Hippocampal formation (tissue), 2 donors: ENCODE measurements around the gene MEAK7.

Experiments
- DNase-seq, 2 donors: peaks; one replicate each; lab custom pipeline; 2025; lab: John Stamatoyannopoulos, UW

Gene MEAK7

DNA sequence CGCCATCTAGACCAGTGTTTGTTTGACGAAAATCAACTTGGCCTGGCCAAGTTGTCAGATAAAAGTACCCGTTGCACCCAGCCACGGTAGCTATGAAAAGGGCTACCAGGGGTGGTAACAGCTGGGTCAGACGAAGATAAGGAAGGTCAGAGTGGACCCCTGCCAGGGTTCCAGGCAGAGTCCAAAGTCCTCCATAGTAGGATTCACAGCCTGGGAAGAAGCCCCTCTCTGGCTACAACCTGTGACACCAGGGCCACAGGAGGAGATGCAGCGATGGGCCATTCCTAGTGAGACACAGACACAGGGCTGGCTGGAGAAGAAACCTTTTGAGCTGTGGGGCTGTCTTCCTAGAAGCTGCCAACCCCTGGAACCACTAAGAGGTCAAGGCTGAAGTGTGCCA, 39.3 kb downstream of the MEAK7 start:
- no peak for DNase-seq

DNA sequence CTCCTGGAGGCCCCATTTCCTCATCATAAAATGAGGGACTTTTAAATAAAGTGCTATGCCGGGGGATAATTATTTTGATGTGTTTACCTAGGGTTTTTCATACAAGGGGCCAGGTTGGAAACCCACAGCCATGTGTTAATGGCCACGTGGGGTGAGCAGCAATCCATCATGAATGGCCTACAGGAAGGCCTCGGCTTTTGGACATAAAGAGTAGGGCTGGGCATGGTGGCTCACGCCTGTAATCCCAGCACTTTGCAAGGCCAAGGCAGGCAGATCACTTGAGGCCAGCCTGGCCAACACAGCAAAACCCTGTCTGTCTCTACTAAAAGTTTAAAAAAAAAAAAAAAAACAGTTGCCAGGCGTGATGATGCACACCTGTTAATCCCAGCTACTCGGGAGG, 40.3 kb downstream of the MEAK7 start:
- no peak for DNase-seq

DNA sequence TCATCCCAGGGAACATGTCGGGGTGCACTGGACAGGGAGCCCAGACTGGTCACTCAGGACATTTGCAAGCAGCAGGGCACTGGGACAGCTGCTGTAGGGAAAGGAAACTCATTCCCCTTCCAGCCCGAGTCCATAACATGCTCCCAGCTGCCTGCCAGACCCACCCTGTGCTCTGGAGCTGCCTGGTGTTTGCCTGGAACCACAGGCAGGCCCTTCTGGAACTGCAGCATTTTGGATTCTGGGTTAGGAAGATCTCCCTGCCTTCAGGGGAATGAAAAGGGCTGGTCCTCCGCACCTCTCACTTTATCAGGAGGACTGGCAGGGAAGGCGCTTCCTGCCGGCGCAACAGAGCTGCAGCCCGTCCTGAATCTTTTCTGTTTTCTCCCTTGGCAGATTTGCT, 41.2 kb downstream of the MEAK7 start:
- no peak for DNase-seq

DNA sequence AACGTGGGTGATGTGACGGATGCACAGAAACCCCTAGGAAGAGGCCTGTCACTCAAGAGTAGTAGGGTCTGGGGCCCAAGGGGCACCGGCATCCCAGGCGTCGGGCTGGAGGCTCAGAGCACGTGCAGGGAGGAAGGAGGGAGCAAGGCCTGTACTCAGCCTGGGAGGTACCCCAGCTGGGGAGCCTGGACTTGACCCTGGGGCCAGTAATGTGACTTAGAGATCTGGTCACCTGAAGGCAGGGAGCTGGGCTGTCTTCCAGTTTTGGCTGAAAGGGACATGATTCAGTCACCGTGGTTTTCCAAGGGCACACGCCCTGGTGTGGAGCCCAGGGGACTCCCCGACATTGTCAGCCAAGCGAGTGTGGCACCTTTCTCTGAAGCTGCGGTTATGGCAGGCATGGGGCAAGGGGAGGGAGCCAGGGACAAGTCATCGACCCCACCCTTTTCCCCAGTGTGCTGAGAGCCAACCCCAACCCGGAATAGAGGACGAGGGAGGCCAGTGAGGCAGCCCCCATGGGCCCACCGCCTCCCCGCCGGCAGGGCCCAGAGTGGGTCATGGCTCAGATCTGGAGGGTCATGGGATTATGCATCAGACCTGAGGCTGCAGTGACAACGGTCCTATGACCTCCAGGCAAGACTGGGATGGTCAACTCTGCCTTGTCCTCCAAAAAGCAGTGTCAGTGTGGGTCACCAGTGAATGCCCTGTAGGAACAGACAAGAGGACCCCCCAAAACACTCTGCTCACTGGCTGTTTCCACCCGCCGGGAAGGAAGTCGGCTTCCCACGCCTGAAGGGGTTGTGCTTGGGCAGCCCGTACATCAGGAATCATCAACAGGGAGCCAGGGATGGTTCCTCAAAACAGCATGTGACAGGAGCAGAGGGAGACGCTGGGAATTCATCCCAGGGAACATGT, 41.9 kb downstream of the MEAK7 start:
- no peak for DNase-seq

DNA sequence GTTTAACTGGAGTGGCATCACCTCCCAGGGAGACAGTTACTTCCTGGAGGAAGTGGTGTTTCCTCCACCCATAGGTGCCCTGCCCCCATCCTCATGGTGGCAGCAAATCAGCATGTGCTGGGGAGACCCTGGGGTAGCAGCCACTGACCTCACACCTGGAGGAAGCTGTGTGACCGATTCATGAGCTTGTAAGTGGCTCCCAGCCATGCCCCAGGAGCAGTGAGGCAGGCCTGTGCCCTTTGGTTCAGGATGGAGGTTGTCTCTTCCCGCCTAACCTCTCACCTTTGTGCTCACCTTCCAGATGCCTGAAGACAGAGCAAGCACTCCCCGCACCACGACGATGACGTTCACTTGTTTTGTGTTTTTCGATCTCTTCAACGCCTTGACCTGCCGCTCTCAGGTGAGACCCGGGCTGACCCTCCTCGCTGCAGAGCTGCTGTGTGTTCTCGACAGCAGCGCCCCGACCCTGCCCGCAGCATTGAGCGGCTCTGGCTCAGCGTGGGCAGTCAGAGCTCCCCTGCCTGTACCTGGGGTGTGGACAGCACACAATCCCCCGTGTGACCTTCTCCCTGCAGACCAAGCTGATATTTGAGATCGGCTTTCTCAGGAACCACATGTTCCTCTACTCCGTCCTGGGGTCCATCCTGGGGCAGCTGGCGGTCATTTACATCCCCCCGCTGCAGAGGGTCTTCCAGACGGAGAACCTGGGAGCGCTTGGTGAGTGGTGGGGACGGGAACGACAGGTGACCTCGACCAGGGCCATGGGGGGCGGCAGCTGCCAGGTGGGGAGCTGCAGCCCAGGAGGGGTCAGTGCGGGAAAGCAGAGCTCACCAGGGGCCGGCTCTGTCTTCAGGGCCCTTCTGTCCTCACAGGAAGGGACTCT, 42.8 kb downstream of the MEAK7 start:
- no peak for DNase-seq

DNA sequence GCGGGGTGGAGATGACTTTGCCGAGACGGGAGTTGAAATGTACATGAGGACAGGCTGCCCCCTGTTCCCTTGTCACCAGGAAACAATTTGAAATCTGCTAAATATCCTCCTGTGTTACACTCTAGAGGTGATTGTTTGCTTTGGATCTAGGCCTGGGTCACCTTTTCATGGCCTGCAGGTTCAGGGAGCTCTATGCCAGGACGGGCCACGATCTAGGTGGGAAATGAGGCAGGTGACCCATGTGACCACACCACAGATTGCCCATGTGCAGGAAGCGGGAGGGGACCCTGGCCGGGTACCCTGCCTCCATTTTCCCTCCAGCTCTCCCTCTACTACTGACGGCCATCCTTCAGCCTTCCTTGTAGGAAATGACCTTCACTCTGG, 43.4 kb downstream of the MEAK7 start:
- DNase-seq, result no peak

DNA sequence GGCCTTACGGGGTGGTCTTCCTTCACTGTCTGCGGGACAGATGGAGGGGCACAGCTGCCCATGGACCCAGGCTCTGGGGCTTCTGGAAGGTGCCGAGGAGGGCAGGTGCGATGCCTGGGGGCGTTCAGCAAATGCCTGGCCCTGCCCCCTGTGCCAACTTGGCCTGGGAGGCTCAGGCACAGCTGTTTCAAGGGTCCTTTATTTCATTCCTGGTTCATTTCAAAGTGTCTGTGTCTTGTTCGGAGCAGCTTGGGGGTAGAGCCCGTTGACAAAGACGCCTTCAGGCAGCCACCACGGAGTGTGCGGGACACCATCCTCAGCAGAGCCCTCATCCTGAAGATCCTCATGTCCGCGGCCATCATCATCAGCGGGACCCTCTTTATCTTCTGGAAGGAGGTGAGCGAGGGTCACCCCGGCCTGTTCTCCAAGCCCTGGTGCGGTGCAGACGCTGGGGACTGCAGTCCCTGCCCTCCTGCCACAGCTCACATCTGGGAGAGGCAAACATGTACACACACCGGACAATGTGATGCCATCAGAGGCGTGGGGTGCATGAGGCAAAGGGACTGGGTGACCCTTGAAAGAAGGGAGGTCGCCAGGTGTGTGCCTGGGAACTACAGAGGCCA, 43.9 kb downstream of the MEAK7 start:
- DNase-seq, result no peak

DNA sequence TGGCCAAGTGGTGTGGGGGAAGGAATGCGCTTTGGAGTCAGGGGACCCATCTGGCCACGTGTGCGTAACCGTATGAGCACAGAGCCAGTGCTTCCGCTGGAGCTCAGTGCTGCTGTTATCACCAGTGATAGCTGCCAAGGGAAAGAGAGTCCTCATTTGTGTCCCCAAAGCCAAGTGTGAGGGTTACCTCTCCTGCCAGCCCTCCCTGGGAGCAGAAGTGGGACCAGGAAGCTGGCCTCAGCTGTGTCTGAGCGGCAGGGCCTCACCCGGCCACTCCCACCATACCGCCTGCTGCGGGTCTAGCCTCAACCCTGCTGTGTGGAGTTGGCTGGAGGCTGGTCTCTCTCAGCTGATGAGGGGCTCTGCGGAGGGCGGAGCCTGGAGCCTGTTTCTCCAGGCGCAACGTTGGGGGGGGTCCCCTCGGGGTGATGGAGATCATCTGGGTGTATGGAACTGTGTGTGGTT, 44.5 kb downstream of the MEAK7 start:
- no peak for DNase-seq

DNA sequence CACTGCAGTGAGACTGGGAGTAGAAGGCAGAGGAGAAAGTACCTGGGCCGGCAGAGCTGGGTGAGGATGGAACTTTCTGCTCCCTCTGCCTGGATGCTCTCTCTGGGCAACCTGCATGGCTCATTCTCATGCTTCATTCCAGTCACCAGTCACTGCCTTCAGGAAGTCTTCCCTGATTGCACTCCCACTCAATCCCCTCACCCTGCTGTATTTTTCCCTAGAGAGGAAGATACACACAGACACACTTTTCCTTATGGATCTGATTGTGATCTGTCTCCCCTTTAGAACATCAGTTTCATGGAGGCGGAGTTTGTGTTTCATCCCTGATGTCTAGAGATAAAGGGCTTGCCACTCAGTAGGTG, 44.9 kb downstream of the MEAK7 start:
- no peak for DNase-seq

DNA sequence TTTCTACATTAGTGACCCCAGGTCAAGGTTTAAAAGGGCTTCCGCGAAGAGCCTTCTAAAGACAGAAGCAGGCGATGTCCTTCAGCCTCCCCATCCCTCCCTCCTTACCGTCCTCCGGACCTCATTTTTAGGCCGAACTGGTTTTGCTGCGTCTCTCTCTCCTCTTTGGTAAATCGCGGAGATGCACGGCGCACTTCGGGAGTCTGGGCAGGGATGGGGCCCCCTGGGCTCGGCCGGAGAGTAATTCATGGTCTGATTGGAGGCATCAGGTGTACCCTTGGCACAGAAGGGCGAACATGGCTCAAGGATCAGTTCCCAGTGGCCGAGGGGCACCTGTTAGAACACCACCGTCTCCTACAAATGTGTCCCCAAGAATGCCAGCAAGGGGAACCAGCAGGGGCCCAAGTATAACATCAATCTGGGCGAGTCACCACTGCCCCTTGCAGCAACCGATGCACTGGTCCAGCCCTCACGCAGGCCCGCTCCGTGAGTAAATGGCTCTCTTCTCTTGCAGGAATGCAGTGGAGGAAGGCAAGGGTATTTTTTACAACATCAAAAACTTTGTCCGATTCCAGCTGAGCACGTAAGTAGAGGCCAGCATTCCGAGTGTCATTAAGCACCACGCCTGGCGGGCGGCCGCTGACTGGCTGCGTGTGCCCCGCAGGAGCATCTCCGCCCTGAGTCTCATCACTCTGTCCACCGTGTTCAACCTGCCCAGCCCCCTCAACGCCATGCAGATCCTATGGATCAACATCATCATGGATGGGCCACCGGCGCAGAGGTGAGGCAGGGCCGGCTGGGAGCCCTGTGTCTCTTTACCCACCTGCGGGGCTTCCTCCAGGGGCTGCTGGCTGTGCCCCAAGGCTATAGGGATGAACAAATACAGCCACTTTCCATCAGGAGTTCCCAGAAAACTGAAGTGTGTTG, 45.6 kb downstream of the MEAK7 start:
- no peak for DNase-seq

DNA sequence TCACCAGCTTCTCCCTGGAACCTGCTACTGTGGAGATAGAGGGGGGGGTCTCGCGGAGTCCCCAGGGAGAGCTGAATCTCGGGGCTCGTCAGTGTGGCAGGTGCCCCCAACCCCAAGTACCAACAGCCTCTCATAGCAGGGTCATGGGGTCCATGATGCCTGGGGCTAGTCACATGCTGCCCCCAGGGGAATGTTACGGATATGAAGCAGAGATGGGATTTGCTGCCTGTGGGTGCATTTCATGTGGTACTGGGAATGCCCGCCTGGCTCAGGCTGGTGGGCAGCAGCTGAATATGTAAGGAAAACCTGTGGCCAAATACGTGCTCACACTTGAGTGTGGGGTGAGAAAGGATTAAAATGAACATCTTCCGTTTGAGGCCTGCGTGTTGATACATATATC, 49.4 kb downstream of the MEAK7 start:
- no peak for DNase-seq
